Thyroid gland (tissue), 4 donors: ENCODE data around the gene XKR8. TPM values are rescaled to one million over a fixed set of nuclear protein-coding genes. Genes with fewer than 3 reads are reported as not detected.

Experiments
- DNase-seq, 2 donors: peaks; one replicate each; pipeline ENCODE4 v3.0.0-alpha.2; 2019
- H3K27ac ChIP-seq, 3 donors: fragments of 200-600 bp; sonication (generic); 1 replicate in 2 of 3; 2 replicates in 1 of 3; pipeline ENCODE4 v1.5.1; 2016 to 2019; ENCODE audit warnings: mild to moderate bottlenecking in 1 of 3, moderate library complexity in 1 of 3
- H3K27me3 ChIP-seq: fragments of 200-600 bp; sonication (generic); one replicate; pipeline ENCODE4 v1.5.1; 2019
- H3K36me3 ChIP-seq, 2 donors: fragments of 200-600 bp; sonication (generic); one replicate each; pipeline ENCODE4 v1.5.1; 2016 to 2019
- H3K4me1 ChIP-seq, 2 donors: fragments of 200-600 bp; sonication (generic); one replicate each; pipeline ENCODE4 v1.5.1; 2017 to 2019
- H3K4me3 ChIP-seq, 3 donors: fragments of 200-600 bp; sonication (generic); replicated peaks in 1 of 3; 1 replicate in 2 of 3; 2 replicates in 1 of 3; pipeline ENCODE4 v1.5.1; 2016; ENCODE audit warnings: mild to moderate bottlenecking in 1 of 3
- H3K9me3 ChIP-seq: fragments of 200-600 bp; sonication (generic); one replicate; pipeline ENCODE4 v1.5.1; 2017
- POLR2A ChIP-seq, 2 donors: fragments of 450-650 bp; IDR thresholded peaks; one replicate each; pipeline ENCODE4 v1.6.1; 2017; ENCODE audit warnings: antibody characterized with exemption in 2 of 2, mild to moderate bottlenecking in 2 of 2, moderate library complexity in 1 of 2
- WGBS, 2 donors: methylation state at CpG; one replicate each; pipeline ENCODE4 v1.1.5; 2017; 5-methylcytosine and 5-hydroxymethylcytosine counted together
- intact Hi-C: fragments of 100-400 bp; cut with DNase I; formaldehyde crosslinking; loops from one replicate; pipeline ENCODE4 v1.15.1; 2023
- total RNA-seq, 4 donors: library from RNA; depleted of rRNA; stranded (reverse); fragments of >200 nt; gene quantifications; one replicate each; pipeline ENCODE4 v1.2.3, GENCODE V29; 2016
- TF ChIP-seq, protein P1 (sequence below), 6 experiments: fragments of 200-600 bp in 3 of 6; fragments of 450-650 bp in 3 of 6; sonication (generic) in 3 of 6; IDR thresholded peaks; one replicate each; pipeline ENCODE4 v1.5.1; 2016 to 2019; ENCODE audit warnings: antibody characterized with exemption in 6 of 6, mild to moderate bottlenecking in 2 of 6, inconsistent platforms in 1 of 6, moderate library complexity in 1 of 6

The XKR8 gene
- total RNA-seq, 4 donors from 2014 or later, result 8.3 to 14.3 (median 11.3) TPM

DNA sequence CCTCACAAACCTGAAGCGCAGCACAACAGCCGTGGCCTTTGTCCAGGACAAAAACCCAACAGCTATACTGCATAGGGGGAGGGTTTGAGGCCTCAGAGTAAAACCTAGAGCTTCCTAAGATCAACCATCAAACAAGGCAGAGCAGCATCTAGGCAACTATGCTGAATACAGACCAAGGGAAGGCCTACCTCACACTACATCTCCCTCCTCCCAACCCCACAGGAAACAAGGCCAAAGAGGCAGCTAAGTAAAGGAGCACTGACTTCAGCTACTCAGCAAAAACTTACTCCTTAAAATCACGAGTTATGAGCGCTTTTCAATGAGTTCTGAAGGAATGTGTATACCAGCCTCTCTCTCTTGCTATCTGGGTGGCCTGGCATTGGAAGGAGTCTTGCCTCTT, 12.4 kb downstream of the XKR8 start:
- TF ChIP-seq POLR2A (IDR thresholded peaks at IDR 0.05), result no peak
- TF ChIP-seq, protein P1, sequence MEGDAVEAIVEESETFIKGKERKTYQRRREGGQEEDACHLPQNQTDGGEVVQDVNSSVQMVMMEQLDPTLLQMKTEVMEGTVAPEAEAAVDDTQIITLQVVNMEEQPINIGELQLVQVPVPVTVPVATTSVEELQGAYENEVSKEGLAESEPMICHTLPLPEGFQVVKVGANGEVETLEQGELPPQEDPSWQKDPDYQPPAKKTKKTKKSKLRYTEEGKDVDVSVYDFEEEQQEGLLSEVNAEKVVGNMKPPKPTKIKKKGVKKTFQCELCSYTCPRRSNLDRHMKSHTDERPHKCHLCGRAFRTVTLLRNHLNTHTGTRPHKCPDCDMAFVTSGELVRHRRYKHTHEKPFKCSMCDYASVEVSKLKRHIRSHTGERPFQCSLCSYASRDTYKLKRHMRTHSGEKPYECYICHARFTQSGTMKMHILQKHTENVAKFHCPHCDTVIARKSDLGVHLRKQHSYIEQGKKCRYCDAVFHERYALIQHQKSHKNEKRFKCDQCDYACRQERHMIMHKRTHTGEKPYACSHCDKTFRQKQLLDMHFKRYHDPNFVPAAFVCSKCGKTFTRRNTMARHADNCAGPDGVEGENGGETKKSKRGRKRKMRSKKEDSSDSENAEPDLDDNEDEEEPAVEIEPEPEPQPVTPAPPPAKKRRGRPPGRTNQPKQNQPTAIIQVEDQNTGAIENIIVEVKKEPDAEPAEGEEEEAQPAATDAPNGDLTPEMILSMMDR (IDR thresholded peaks at IDR 0.05), result no peak
- Histone ChIP-seq H3K4me1 (peaks cover 6 to 24% of the 10 kb centered on the region in 2 donors), H3K9me3 (no peaks in the 10 kb centered on the region), H3K4me3 (no peak overlapping the region), H3K27ac (peak overlapping the region; percentile 43 to 58 (median 46)), H3K36me3 (peaks cover 6 to 17% of the 10 kb centered on the region in 2 donors), H3K27me3 (no peaks in the 10 kb centered on the region)
- 72 to 82% methylated on average over 4 of the region's 4 CpGs for WGBS, 2 donors
- no peak for DNase-seq
- intact Hi-C loops, result no loop called here

DNA sequence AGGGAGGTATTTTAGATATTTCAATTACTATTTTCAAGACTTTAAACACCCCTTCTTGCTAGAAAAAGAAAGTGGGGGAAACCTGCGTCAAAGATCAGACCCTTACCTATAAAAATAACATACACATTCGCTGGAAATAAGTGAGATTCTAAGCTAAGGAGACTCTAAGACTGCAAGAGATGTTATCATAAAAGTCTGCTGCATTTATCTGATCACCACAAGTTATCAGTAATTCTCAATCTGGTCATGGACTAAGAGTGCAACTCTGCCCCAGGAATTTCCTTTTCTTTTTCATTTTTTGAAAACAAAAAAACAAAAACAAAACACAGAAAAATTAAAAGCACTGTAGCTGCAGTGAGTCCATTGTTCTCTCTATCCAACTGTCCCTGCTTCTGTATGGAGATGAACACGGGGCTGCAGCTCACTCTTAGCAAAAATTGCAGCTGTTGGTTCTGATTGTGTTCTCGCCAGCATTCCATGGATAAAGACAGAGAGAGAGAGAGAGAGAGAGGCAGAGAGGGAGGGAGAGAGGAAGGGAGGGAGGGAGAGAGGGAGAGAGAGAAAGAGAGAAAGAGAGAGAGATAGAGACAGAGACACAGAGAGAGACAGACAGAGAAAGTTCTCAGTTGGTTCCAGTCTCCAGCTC, 14.1 kb downstream of the XKR8 start:
- Histone ChIP-seq H3K27me3 (no peaks in the 10 kb centered on the region), H3K4me3 (no peak overlapping the region), H3K36me3 (peaks cover 0 to 13% of the 10 kb centered on the region in 2 donors), H3K27ac (no peak overlapping the region), H3K4me1 (peaks cover 6 to 17% of the 10 kb centered on the region in 2 donors), H3K9me3 (no peaks in the 10 kb centered on the region)
- TF ChIP-seq, protein P1 (IDR thresholded peaks at IDR 0.05), result no peak
- no peak for TF ChIP-seq POLR2A (IDR thresholded peaks at IDR 0.05)
- 85 to 87% methylated on average over 4 of the region's 4 CpGs for WGBS, 2 donors
- intact Hi-C loops, result no loop called here
- DNase-seq, result no peak

DNA sequence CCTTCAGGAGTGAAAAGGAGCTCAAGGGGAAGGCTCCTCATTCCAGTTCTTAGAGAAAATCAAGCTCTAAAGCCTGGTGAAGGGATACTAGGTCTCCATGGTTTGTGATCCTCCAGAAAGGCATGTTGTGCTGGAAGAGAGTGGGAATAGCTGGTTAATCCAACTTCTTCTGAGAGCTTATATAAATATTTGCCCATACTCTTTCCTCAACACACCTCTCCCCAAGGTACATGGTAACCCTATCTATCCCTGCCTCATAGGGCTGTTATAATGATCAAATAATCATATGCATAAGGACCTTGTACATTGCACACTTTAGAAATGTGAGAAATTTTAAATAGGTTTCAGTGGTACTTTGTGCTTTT, 14.6 kb downstream of the XKR8 start:
- no peak overlapping the region for H3K27ac ChIP-seq
- H3K36me3 ChIP-seq, result peaks cover 0 to 13% of the 10 kb centered on the region in 2 donors
- intact Hi-C loops, result no loop called here
- no peaks in the 10 kb centered on the region for H3K9me3 ChIP-seq
- TF ChIP-seq POLR2A (IDR thresholded peaks at IDR 0.05), result no peak
- TF ChIP-seq, protein P1 (IDR thresholded peaks at IDR 0.05), result no peak
- no peak for DNase-seq
- H3K4me1 ChIP-seq, result peaks cover 6 to 19% of the 10 kb centered on the region in 2 donors
- H3K4me3 ChIP-seq, result no peak overlapping the region
- H3K27me3 ChIP-seq, result no peaks in the 10 kb centered on the region

DNA sequence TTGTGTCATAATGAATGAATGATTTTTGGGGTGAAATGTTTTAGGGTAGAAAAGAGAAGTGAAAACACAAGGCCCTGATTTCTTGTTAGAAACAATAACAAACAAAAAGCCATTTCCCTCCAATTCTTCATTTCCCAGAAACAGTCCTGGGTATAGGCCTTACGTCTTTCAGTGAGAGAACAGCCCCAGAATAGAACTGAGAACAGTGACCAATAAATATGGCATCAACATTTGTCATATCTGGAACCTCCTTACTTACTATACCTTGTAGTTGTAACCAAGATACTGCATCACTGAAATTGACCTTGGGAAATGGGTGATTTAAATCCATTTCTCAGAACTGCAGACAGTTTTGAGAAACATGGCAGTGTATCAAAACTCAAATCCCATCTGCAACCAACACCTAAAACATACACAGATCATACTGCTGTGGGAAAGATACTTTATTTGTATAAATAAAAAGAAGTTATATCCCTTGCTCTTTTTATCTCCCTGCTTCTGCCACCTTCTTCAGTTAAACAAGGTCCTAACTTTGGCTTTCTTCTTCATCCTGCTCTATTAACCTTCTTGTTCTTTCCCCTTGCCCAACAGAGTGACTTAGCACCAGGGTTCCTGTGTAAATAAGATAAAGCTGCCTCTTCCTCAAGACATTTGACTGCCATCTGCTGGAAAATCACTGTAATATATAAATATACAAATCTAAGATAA, 19.5 kb downstream of the XKR8 start:
- no peak for DNase-seq
- Histone ChIP-seq H3K27ac (peak overlapping the region in 1 of 3 donors; percentile 30), H3K27me3 (no peaks in the 10 kb centered on the region), H3K4me3 (no peak overlapping the region), H3K36me3 (peaks cover 0 to 11% of the 10 kb centered on the region in 2 donors), H3K9me3 (no peaks in the 10 kb centered on the region), H3K4me1 (peaks cover 0 to 4% of the 10 kb centered on the region in 2 donors)
- intact Hi-C loops, result no loop called here
- WGBS, 2 donors, result 84 to 91% methylated on average over 1 of the region's 1 CpG
- TF ChIP-seq, protein P1 (IDR thresholded peaks at IDR 0.05), result peak; percentile 26 to 79 (median 58)
- no peak for TF ChIP-seq POLR2A (IDR thresholded peaks at IDR 0.05)

DNA sequence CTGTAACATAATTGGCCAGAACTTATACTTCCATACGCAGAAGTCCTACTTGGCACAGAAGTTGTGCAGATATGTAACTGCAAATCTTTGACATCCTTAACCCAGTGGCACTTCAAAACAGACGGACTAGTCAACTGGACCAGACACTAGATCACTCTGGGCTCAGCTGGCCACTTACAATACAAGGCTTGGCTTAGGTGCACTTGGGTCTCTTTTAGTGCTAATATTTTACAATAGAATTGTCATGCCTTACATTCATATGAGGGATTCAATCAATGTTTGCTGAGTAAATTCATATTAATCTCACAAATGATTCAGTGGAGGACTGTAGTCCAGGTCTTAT, 20.1 kb downstream of the XKR8 start:
- Histone ChIP-seq H3K36me3 (peaks cover 0 to 6% of the 10 kb centered on the region in 2 donors), H3K27ac (no peak overlapping the region), H3K9me3 (no peaks in the 10 kb centered on the region), H3K4me1 (peaks cover 0 to 4% of the 10 kb centered on the region in 2 donors), H3K4me3 (no peak overlapping the region), H3K27me3 (no peaks in the 10 kb centered on the region)
- intact Hi-C loops, result loop anchor here (5.0 kb wide), 1 partner anchor 123 kb away; no protein-coding TSS in a partner anchor
- no peak for DNase-seq
- no peak for TF ChIP-seq POLR2A (IDR thresholded peaks at IDR 0.05)
- TF ChIP-seq, protein P1 (IDR thresholded peaks at IDR 0.05), result peak in 2 of 6 experiments; percentile 1 to 7
- WGBS, 2 donors, result 33 to 52% methylated on average over 2 of the region's 2 CpGs
